ENCODE data around the gene TFPI2. TPM values are rescaled to one million over a fixed set of nuclear protein-coding genes. Genes with fewer than 3 reads are reported as not detected.

TFPI2 gene
- total and polyA plus RNA-seq, 2 of the 4 experiments (the other 2 are of a cell fraction): 48.9 to 99.0 TPM

DNA sequence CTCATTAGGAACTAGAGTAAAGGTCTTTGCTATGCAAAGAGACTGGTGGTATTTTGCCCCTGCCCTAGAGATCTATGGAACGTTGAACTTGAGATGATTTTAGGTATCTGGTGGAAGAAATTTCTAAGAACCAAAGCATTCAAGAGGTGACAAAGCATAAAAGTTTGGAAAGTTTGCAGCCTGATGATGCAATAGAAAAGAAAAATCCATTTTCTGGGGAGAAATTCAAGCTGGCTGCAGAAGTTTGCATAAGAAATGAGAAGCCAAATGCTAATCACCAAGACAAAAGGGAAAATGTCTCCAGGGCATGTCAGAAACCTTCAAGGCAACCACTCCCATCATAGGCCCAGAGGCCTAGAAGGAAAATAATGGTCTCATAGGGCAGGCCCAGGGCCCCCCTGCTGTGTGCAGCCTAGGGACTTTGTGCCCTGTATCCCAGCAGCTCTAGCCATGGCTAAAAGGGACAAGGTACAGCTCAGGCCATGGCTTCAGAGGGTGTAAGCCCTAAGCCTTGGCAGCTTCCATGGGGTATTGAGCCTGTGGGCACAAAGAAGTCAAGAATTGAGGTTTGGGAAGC, 16.5 kb downstream of the TFPI2 start:
- no peaks in the 10 kb centered on the region for H4K20me1 ChIP-seq (ENCODE audit: insufficient read depth, low read length)
- BruUV-seq (replicated peaks): no TSS peak
- H2AK5ac ChIP-seq (ENCODE audit: low read depth, low read length): no peak overlapping the region
- no peaks in the 10 kb centered on the region for H3K27me3 ChIP-seq (ENCODE audit: control insufficient read depth, insufficient read depth, low read length)
- H3K27ac ChIP-seq (ENCODE audit: insufficient read depth, low read length): no peak overlapping the region
- no peak overlapping the region for H3K9ac ChIP-seq (ENCODE audit: low read depth, low read length)
- H3K4me1 ChIP-seq (ENCODE audit: control insufficient read depth, insufficient read depth, low read length): no peaks in the 10 kb centered on the region
- ChIA-PET POLR2A (ENCODE audit: unreplicated experiment) (no interaction called here), CTCF (no interaction called here)
- no peak overlapping the region for H3K4me2 ChIP-seq (ENCODE audit: low read depth, low read length)
- no peak overlapping the region for H3K4ac ChIP-seq (ENCODE audit: low read depth, low read length)
- H4K91ac ChIP-seq (ENCODE audit: insufficient read depth, low read depth, low read length): no peak overlapping the region
- in situ Hi-C loops (cut with MboI; ENCODE audit: low sequenced_read_pairs): no loop called here
- H2BK5ac ChIP-seq (ENCODE audit: low read depth, low read length, poor library complexity, severe bottlenecking): no peak overlapping the region
- dilution Hi-C loops (cut with HindIII; ENCODE audit: low sequenced_read_pairs, unreplicated experiment): no loop called here
- intact Hi-C loops (cut with micrococcal nuclease): no loop called here
- H4K5ac ChIP-seq (ENCODE audit: low read depth, low read length): no peak overlapping the region
- no peaks in the 10 kb centered on the region for H3K9me3 ChIP-seq (ENCODE audit: control insufficient read depth, insufficient read depth, low read length)
- H3K14ac ChIP-seq (replicated peaks; ENCODE audit: low read depth, low read length): no peak overlapping the region
- no peak overlapping the region for H2BK20ac ChIP-seq (ENCODE audit: low read depth, low read length)
- H3K23ac ChIP-seq (ENCODE audit: low read depth, low read length): no peak overlapping the region
- 100% methylated on average over 1 of the region's 1 CpG; no CpG with 5 or more reads in 1 of the 2 experiments for WGBS, 2 experiments (ENCODE audit: extremely low coverage in 2 of 2, insufficient read length in 1 of 2)
- no peaks in the 10 kb centered on the region for H3K79me1 ChIP-seq (ENCODE audit: low read depth in 1 of 2, low read length in 2 of 2)
- TF ChIP-seq CEBPB (IDR thresholded peaks at IDR 0.05; ENCODE audit: low read depth, low read length) (0 out of 2 replicates have a peak, but pooled peaks have one; percentile 7), MAFK (IDR thresholded peaks at IDR 0.05; ENCODE audit: low read depth, low read length) (no peak)
- H3K9me1 ChIP-seq (ENCODE audit: insufficient read depth, low read length): no peaks in the 10 kb centered on the region
- no peak overlapping the region for H3K4me3 ChIP-seq (ENCODE audit: insufficient read depth, low read depth, low read length)
- H2BK15ac ChIP-seq (ENCODE audit: low read depth, low read length): no peak overlapping the region
- H2AK9ac ChIP-seq (replicated peaks; ENCODE audit: low read depth, low read length, poor library complexity): no peak overlapping the region
- H3K36me3 ChIP-seq (ENCODE audit: control insufficient read depth, insufficient read depth, low read length): no peaks in the 10 kb centered on the region; the same call in 1 of the 2 replicates
- no peak overlapping the region for H2BK120ac ChIP-seq (ENCODE audit: low read depth, low read length)
- no peak overlapping the region for H3K18ac ChIP-seq (ENCODE audit: low read depth, low read length)
- H2AFZ ChIP-seq (replicated peaks; ENCODE audit: low read length, poor library complexity): no peak overlapping the region
- ATAC-seq (ENCODE audit: low read depth) (no peak), DNase-seq (no peak)
- H3K56ac ChIP-seq (ENCODE audit: extremely low read depth, insufficient read depth, low read length): no peak overlapping the region
- H4K8ac ChIP-seq (ENCODE audit: low read depth in 2 of 2, low read length in 2 of 2): no peak overlapping the region
